SK-N-SH treated with all-trans-retinoic acid at 6 μM for 48 hours (cell line): ENCODE results near the gene ST6GALNAC4.

Source experiments
- ATAC-seq: fragments of 200-7000 bp; cut with Tn5 transposase; 3 replicates; pipeline ENCODE4 v1.9.1; 2020; ENCODE audit warnings: mild to moderate bottlenecking, moderate library complexity
- BACH2 ChIP-seq: fragments of 250-450 bp; sonication (Bioruptor Pico); IDR thresholded peaks from 2 replicates; pipeline ENCODE4 v1.9.0; 2021; ENCODE audit warnings: mild to moderate bottlenecking, borderline replicate concordance
- ESRRG ChIP-seq: fragments of 250-450 bp; sonication (Bioruptor Pico); IDR thresholded peaks from 2 replicates; pipeline ENCODE4 v1.6.1; 2021; ENCODE audit warnings: mild to moderate bottlenecking
- ISL1 ChIP-seq: fragments of 250-450 bp; sonication (Bioruptor Pico); IDR thresholded peaks from 2 replicates; pipeline ENCODE4 v2.1.2; 2022; ENCODE audit warnings: mild to moderate bottlenecking, moderate library complexity
- OSR1 ChIP-seq: fragments of 250-450 bp; sonication (Bioruptor Pico); IDR thresholded peaks from 2 replicates; pipeline ENCODE4 v1.8.0; 2022; ENCODE audit warnings: moderate library complexity, mild to moderate bottlenecking, inconsistent platforms
- POU6F1 ChIP-seq: fragments of 250-450 bp; sonication (Bioruptor Pico); IDR thresholded peaks from 2 replicates; pipeline ENCODE4 v1.8.0; 2021; ENCODE audit warnings: low read depth, mild to moderate bottlenecking, moderate library complexity, borderline replicate concordance
- PPARA ChIP-seq: fragments of 250-450 bp; sonication (Bioruptor Pico); IDR thresholded peaks from 2 replicates; pipeline ENCODE4 v1.5.0; 2020; ENCODE audit warnings: mild to moderate bottlenecking, borderline replicate concordance
- SNAI2 ChIP-seq: fragments of 250-450 bp; sonication (Bioruptor Pico); IDR thresholded peaks from 2 replicates; pipeline ENCODE4 v1.5.0; 2020; ENCODE audit warnings: mild to moderate bottlenecking, moderate library complexity
- TCF4 ChIP-seq: fragments of 250-450 bp; sonication (Bioruptor Pico); IDR thresholded peaks from 2 replicates; pipeline ENCODE4 v1.8.0; 2021; ENCODE audit warnings: mild to moderate bottlenecking, moderate library complexity, borderline replicate concordance
- ZC3H10 ChIP-seq: fragments of 250-450 bp; sonication (Bioruptor Pico); IDR thresholded peaks from 2 replicates; pipeline ENCODE4 v1.5.1; 2021; ENCODE audit warnings: mild to moderate bottlenecking, moderate library complexity
- ZFP30 ChIP-seq: fragments of 450-650 bp; formaldehyde crosslinking; IDR thresholded peaks from 2 replicates; pipeline ENCODE4 v1.5.0; 2022; ENCODE audit warnings: mild to moderate bottlenecking, moderate library complexity
- ZNF565 ChIP-seq: fragments of 450-650 bp; formaldehyde crosslinking; conservative IDR thresholded peaks from 2 replicates; pipeline ENCODE4 v1.5.0; 2020; ENCODE audit warnings: low read depth, mild to moderate bottlenecking, moderate library complexity
- ZNF70 ChIP-seq: fragments of 450-650 bp; formaldehyde crosslinking; IDR thresholded peaks from 2 replicates; pipeline ENCODE4 v1.5.0; 2020; ENCODE audit warnings: mild to moderate bottlenecking, moderate library complexity
- ZNF8 ChIP-seq: fragments of 450-650 bp; formaldehyde crosslinking; IDR thresholded peaks from 2 replicates; pipeline ENCODE4 v1.5.0; 2020; ENCODE audit warnings: mild to moderate bottlenecking, moderate library complexity
- TF ChIP-seq, protein P1 (sequence below): fragments of 250-450 bp; sonication (Bioruptor Pico); IDR thresholded peaks from 2 replicates; pipeline ENCODE4 v1.5.0; 2020; ENCODE audit warnings: mild to moderate bottlenecking, moderate library complexity
- TF ChIP-seq, protein P2 (sequence below): fragments of 250-450 bp; sonication (Bioruptor Pico); IDR thresholded peaks from 2 replicates; pipeline ENCODE4 v1.5.1; 2021; ENCODE audit warnings: mild to moderate bottlenecking, moderate library complexity

Gene ST6GALNAC4

GRCh38 chr9:127867356-127868277 lies 49.2 kb downstream of the ST6GALNAC4 start:
- ATAC-seq, result no peak
- TF ChIP-seq ZC3H10 (no peak), ZNF70 (CRISPR knock-in tag) (no peak), POU6F1 (CRISPR knock-in tag) (no peak), ZNF8 (no peak), ZNF565 (CRISPR knock-in tag) (no peak), OSR1 (no peak), BACH2 (CRISPR knock-in tag) (no peak), ESRRG (CRISPR knock-in tag) (no peak), PPARA (no peak), ISL1 (CRISPR knock-in tag) (no peak)
- TF ChIP-seq, protein P1, sequence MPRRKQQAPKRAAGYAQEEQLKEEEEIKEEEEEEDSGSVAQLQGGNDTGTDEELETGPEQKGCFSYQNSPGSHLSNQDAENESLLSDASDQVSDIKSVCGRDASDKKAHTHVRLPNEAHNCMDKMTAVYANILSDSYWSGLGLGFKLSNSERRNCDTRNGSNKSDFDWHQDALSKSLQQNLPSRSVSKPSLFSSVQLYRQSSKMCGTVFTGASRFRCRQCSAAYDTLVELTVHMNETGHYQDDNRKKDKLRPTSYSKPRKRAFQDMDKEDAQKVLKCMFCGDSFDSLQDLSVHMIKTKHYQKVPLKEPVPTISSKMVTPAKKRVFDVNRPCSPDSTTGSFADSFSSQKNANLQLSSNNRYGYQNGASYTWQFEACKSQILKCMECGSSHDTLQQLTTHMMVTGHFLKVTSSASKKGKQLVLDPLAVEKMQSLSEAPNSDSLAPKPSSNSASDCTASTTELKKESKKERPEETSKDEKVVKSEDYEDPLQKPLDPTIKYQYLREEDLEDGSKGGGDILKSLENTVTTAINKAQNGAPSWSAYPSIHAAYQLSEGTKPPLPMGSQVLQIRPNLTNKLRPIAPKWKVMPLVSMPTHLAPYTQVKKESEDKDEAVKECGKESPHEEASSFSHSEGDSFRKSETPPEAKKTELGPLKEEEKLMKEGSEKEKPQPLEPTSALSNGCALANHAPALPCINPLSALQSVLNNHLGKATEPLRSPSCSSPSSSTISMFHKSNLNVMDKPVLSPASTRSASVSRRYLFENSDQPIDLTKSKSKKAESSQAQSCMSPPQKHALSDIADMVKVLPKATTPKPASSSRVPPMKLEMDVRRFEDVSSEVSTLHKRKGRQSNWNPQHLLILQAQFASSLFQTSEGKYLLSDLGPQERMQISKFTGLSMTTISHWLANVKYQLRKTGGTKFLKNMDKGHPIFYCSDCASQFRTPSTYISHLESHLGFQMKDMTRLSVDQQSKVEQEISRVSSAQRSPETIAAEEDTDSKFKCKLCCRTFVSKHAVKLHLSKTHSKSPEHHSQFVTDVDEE (CRISPR knock-in tag), result no peak
- TF ChIP-seq, protein P2, sequence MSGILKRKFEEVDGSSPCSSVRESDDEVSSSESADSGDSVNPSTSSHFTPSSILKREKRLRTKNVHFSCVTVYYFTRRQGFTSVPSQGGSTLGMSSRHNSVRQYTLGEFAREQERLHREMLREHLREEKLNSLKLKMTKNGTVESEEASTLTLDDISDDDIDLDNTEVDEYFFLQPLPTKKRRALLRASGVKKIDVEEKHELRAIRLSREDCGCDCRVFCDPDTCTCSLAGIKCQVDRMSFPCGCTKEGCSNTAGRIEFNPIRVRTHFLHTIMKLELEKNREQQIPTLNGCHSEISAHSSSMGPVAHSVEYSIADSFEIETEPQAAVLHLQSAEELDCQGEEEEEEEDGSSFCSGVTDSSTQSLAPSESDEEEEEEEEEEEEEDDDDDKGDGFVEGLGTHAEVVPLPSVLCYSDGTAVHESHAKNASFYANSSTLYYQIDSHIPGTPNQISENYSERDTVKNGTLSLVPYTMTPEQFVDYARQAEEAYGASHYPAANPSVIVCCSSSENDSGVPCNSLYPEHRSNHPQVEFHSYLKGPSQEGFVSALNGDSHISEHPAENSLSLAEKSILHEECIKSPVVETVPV (CRISPR knock-in tag), result no peak

DNA sequence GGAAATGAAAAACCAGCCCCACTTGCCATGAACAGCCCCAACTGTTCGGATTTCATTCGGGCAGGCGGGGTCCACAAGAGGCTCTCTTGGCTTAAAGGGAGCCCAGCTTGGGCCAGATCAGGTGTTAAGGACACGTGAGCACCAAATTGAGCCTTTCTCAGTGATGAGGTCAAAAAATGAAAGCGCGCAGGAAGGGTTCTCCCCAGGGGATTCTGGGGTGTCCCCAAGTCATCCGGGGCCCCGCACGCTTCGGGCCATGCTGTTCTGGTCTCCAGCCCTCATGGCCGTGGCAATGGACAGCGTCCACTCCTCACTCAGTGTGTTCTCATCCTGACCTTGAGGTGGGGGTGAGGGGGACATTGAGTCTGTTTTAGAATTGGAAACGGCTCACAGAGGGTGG lies 50.3 kb downstream of the ST6GALNAC4 start:
- TF ChIP-seq, protein P1 (CRISPR knock-in tag), result no peak
- TF ChIP-seq TCF4 (CRISPR knock-in tag) (no peak), ZNF8 (no peak), OSR1 (no peak), ZFP30 (CRISPR knock-in tag) (no peak), SNAI2 (CRISPR knock-in tag) (no peak)
- ATAC-seq, result no peak

GRCh38 chr9:127865645-127866464 lies 51.0 kb downstream of the ST6GALNAC4 start:
- no peak for TF ChIP-seq ZFP30 (CRISPR knock-in tag)
- TF ChIP-seq SNAI2 (CRISPR knock-in tag), result no peak
- TF ChIP-seq ZNF565 (CRISPR knock-in tag), result no peak
- TF ChIP-seq OSR1, result no peak
- no peak for TF ChIP-seq PPARA
- TF ChIP-seq, protein P1 (CRISPR knock-in tag), result no peak
- TF ChIP-seq, all 23 proteins: peak for 0
- no peak for ATAC-seq
